Astrocyte (in vitro differentiated cells and primary cell): ENCODE data around the gene ZNF862. TPM values are rescaled to one million over a fixed set of nuclear protein-coding genes. Genes with fewer than 3 reads are reported as not detected.

Source experiments
- DNase-seq: peaks from one replicate; pipeline ENCODE4 v3.0.0-alpha.2; 2010; ENCODE audit warnings: low read depth
- FAIRE-seq: peaks from 2 replicates; lab custom pipeline; 2011; peaks lifted over from hg19 to GRCh38; lab: Jason Lieb, UNC
- H2AFZ ChIP-seq: 2 replicates; pipeline ENCODE4 v1.6.0; 2012; ENCODE audit warnings: low read depth, low read length, inconsistent platforms
- H3K27ac ChIP-seq: 2 replicates; pipeline ENCODE4 v1.5.1; 2011; ENCODE audit warnings: low read depth, low read length, inconsistent platforms
- H3K27me3 ChIP-seq: 2 replicates; pipeline ENCODE4 v1.6.0; 2011; ENCODE audit warnings: low read length, inconsistent platforms; ENCODE audit not compliant: insufficient read depth
- H3K36me3 ChIP-seq: 2 replicates; pipeline ENCODE4 v1.5.1; 2011; ENCODE audit warnings: low read length, inconsistent platforms; ENCODE audit not compliant: insufficient read depth
- H3K4me1 ChIP-seq: 2 replicates; pipeline ENCODE4 v1.5.1; 2011; ENCODE audit warnings: low read length, inconsistent platforms; ENCODE audit not compliant: insufficient read depth
- H3K4me2 ChIP-seq: 2 replicates; pipeline ENCODE4 v1.6.0; 2012; ENCODE audit warnings: low read length, inconsistent platforms
- H3K4me3 ChIP-seq: 2 replicates; pipeline ENCODE4 v1.5.1; 2011; ENCODE audit warnings: low read depth, mild to moderate bottlenecking, low read length, inconsistent platforms; ENCODE audit not compliant: insufficient read depth
- H3K79me2 ChIP-seq: 2 replicates; pipeline ENCODE4 v1.6.0; 2012; ENCODE audit warnings: mild to moderate bottlenecking, low read length, inconsistent platforms; ENCODE audit not compliant: insufficient read depth
- H3K9ac ChIP-seq: 2 replicates; pipeline ENCODE4 v1.6.0; 2012; ENCODE audit warnings: mild to moderate bottlenecking, low read length, inconsistent platforms
- H3K9me3 ChIP-seq: 2 replicates; pipeline ENCODE4 v1.5.1; 2012; ENCODE audit warnings: low read depth, mild to moderate bottlenecking, low read length, inconsistent platforms; ENCODE audit not compliant: insufficient read depth
- H4K20me1 ChIP-seq: 2 replicates; pipeline ENCODE4 v1.6.0; 2012; ENCODE audit warnings: low read length, inconsistent platforms; ENCODE audit not compliant: insufficient read depth
- H3K27ac Mint-ChIP-seq: one replicate; pipeline ENCODE4 v1.8.0; 2021; ENCODE audit warnings: mild to moderate bottlenecking, mixed read lengths; ENCODE audit not compliant: unreplicated experiment
- H3K27me3 Mint-ChIP-seq: one replicate; pipeline ENCODE4 v1.8.0; 2021; ENCODE audit warnings: low read depth, mixed read lengths; ENCODE audit not compliant: unreplicated experiment
- H3K36me3 Mint-ChIP-seq: one replicate; pipeline ENCODE4 v1.8.0; 2021; ENCODE audit warnings: low read depth, mixed read lengths; ENCODE audit not compliant: unreplicated experiment
- H3K4me1 Mint-ChIP-seq: one replicate; pipeline ENCODE4 v1.8.0; 2021; ENCODE audit warnings: low read depth, mixed read lengths; ENCODE audit not compliant: unreplicated experiment
- H3K4me3 Mint-ChIP-seq: one replicate; pipeline ENCODE4 v1.8.0; 2021; ENCODE audit warnings: mild to moderate bottlenecking, moderate library complexity, mixed read lengths; ENCODE audit not compliant: unreplicated experiment
- H3K9me3 Mint-ChIP-seq: one replicate; pipeline ENCODE4 v1.8.0; 2021; ENCODE audit warnings: mild to moderate bottlenecking, mixed read lengths; ENCODE audit not compliant: unreplicated experiment
- CTCF ChIP-seq: IDR thresholded peaks from 2 replicates; pipeline ENCODE4 v1.5.1; 2011; ENCODE audit warnings: low read depth, mild to moderate bottlenecking, inconsistent platforms, low read length, moderate library complexity; ENCODE audit not compliant: insufficient read depth
- EZH2 ChIP-seq: IDR thresholded peaks from 2 replicates; pipeline ENCODE4 v1.6.1; 2012; ENCODE audit warnings: mild to moderate bottlenecking, low read length, inconsistent platforms; ENCODE audit not compliant: insufficient read depth
- total RNA-seq: library from RNA; stranded (reverse); gene quantifications from 2 replicates; pipeline ENCODE4 v1.2.1, GENCODE V29; 2021

ZNF862 gene
- total RNA-seq, 1 donor from 2014 or later: 13.2 TPM

- TF ChIP-seq CTCF (no peak), EZH2 (no peak)
- Histone ChIP-seq H3K4me1 (no peaks in the 10 kb centered on the region), H3K27me3 (no peaks in the 10 kb centered on the region), H4K20me1 (no peaks in the 10 kb centered on the region), H3K4me2 (no peak overlapping the region), H3K9me3 (no peaks in the 10 kb centered on the region), H3K9ac (no peak overlapping the region), H3K36me3 (no peaks in the 10 kb centered on the region), H2AFZ (no peak overlapping the region), H3K79me2 (no peaks in the 10 kb centered on the region), H3K27ac (no peak overlapping the region), H3K4me3 (no peak overlapping the region)
- no peak for DNase-seq
- Mint-ChIP-seq H3K4me1 (no peaks in the 10 kb centered on the region), H3K4me3 (no peak overlapping the region), H3K27ac (no peak overlapping the region), H3K36me3 (no peaks in the 10 kb centered on the region), H3K27me3 (peaks cover 50% of the 10 kb centered on the region), H3K9me3 (no peaks in the 10 kb centered on the region)
- no peak for FAIRE-seq
These were observed 35.2 kb upstream of the ZNF862 start for GRCh38 chr7:149802966-149803365.

GRCh38 chr7:149803551-149804074 lies 34.6 kb upstream of the ZNF862 start:
- no peaks in the 10 kb centered on the region for H3K36me3 ChIP-seq
- H3K4me3 Mint-ChIP-seq: no peak overlapping the region
- no peak for FAIRE-seq

More at GRCh38 chr7:149803551-149804074, 34.6 kb upstream of the ZNF862 start:
- DNase-seq: no peak
- H3K4me1 ChIP-seq: no peaks in the 10 kb centered on the region
- no peaks in the 10 kb centered on the region for H3K9me3 ChIP-seq
- H3K27me3 ChIP-seq: no peaks in the 10 kb centered on the region
- H3K9ac ChIP-seq: no peak overlapping the region
- Mint-ChIP-seq H3K27ac (no peak overlapping the region), H3K36me3 (no peaks in the 10 kb centered on the region), H3K4me1 (no peaks in the 10 kb centered on the region), H3K27me3 (peaks cover 51% of the 10 kb centered on the region), H3K9me3 (no peaks in the 10 kb centered on the region)
- H2AFZ ChIP-seq: no peak overlapping the region
- TF ChIP-seq CTCF: no peak
- TF ChIP-seq EZH2: no peak
- H3K4me3 ChIP-seq: no peak overlapping the region
- H4K20me1 ChIP-seq: no peaks in the 10 kb centered on the region
- no peak overlapping the region for H3K27ac ChIP-seq
- H3K4me2 ChIP-seq: no peak overlapping the region
- no peaks in the 10 kb centered on the region for H3K79me2 ChIP-seq
